Right ventricle myocardium inferior (tissue), 1 donor: Measurements from ENCODE around the gene KLK4. TPM values are rescaled to one million over a fixed set of nuclear protein-coding genes. Genes with fewer than 3 reads are reported as not detected.
"Not testable (repeated sequence)": the region's sequence is repeated elsewhere in the genome, so short reads cannot be mapped to it uniquely, and the experiment has no call there.

Source experiments
- ATAC-seq: fragments of 200-7000 bp; cut with Tn5 transposase; one replicate; pipeline ENCODE4 v1.9.1; 2020; ENCODE audit warnings: mild to moderate bottlenecking, moderate library complexity
- DNase-seq: peaks from one replicate; pipeline ENCODE4 v3.0.0; 2021; ENCODE audit errors: missing footprints
- intact Hi-C: fragments of 100-400 bp; cut with DNase I; formaldehyde crosslinking; loops from one replicate; pipeline ENCODE4 v1.11.0; 2022
- total RNA-seq: library from RNA; stranded (reverse); fragmentation: NEBNext Ultra II Directional; extraction: Animal tissue kit (Norgen Biotek cat#: 25700); gene quantifications from one replicate; pipeline ENCODE4 v1.2.1, GENCODE V29; 2021
- donor health status: DM: no; HTN: yes; CAD: no; lungs with severe emphysema.

KLK4 gene
- total RNA-seq, 1 donor from 2014 or later: not detected

- ATAC-seq (peak; percentile 87), DNase-seq (no peak)
- intact Hi-C loops: loop anchor here (10.0 kb wide), 1 partner anchor 558 kb away; the partner anchor contains the start of gene NAPSA
These were observed 11.2 kb upstream of the KLK4 start for GRCh38 chr19:50922317-50922853.

- ATAC-seq (no peak), DNase-seq (no peak)
- intact Hi-C loops: loop anchor here (10.0 kb wide), 1 partner anchor 557 kb away; the partner anchor contains the start of gene NAPSA
These were observed 10.5 kb upstream of the KLK4 start for GRCh38 chr19:50921426-50922316.

GRCh38 chr19:50916069-50916468 is 4.9 kb upstream of the KLK4 start:
- DNase-seq (no peak), ATAC-seq (no peak)
- intact Hi-C loops: no loop called here

- intact Hi-C loops: no loop called here
- ATAC-seq: no peak
These were observed 1.8 kb upstream of the KLK4 start for GRCh38 chr19:50912727-50913716.

GRCh38 chr19:50912102-50912599 is 956 bp upstream of the KLK4 start:
- DNase-seq: no peak
- intact Hi-C loops: no loop called here
- no peak for ATAC-seq

More at GRCh38 chr19:50912727-50913716, 1.8 kb upstream of the KLK4 start:
- DNase-seq: no peak

GRCh38 chr19:50910722-50911121 is 473 bp downstream of the KLK4 start:
- DNase-seq (no peak), ATAC-seq (no peak)
- intact Hi-C loops: no loop called here

GRCh38 chr19:50909240-50910070 is 1.7 kb downstream of the KLK4 start:
- no peak for ATAC-seq
- intact Hi-C loops: no loop called here
- DNase-seq: no peak

GRCh38 chr19:50908336-50908735 is 2.9 kb downstream of the KLK4 start:
- intact Hi-C loops: no loop called here
- no peak for DNase-seq
- ATAC-seq: no peak

- no peak for ATAC-seq
- no peak for DNase-seq
- intact Hi-C loops: no loop called here
These were observed 5.0 kb downstream of the KLK4 start for GRCh38 chr19:50906217-50906616.

GRCh38 chr19:50902640-50903039 is 8.6 kb downstream of the KLK4 start:
- ATAC-seq (no peak), DNase-seq (no peak)
- intact Hi-C loops: no loop called here

- ATAC-seq (no peak), DNase-seq (no peak)
- intact Hi-C loops: no loop called here
These were observed 11.6 kb downstream of the KLK4 start for GRCh38 chr19:50899569-50899968.

GRCh38 chr19:50898018-50898417 is 13.2 kb downstream of the KLK4 start:
- ATAC-seq (no peak), DNase-seq (no peak)
- intact Hi-C loops: no loop called here

GRCh38 chr19:50897612-50898011 is 13.6 kb downstream of the KLK4 start:
- intact Hi-C loops: no loop called here
- ATAC-seq (no peak), DNase-seq (no peak)

GRCh38 chr19:50897191-50897607 is 14.0 kb downstream of the KLK4 start:
- DNase-seq: no peak
- ATAC-seq: no peak
- intact Hi-C loops: no loop called here

- intact Hi-C loops: no loop called here
- DNase-seq (no peak), ATAC-seq (peak; percentile 31)
These were observed 14.5 kb downstream of the KLK4 start for GRCh38 chr19:50896591-50897190.

- DNase-seq, ATAC-seq, intact Hi-C loops: not testable (repeated sequence)
These were observed 15.1 kb downstream of the KLK4 start for GRCh38 chr19:50896089-50896590.
